HG02870 (cell line): ENCODE data around the gene ELOVL1.

Source experiments
- ATAC-seq: cut with Tn5 transposase; IDR thresholded peaks from one replicate; pipeline ENCODE4 v1.9.1; 2021; ENCODE audit warnings: mild to moderate bottlenecking, moderate library complexity; ENCODE audit not compliant: unreplicated experiment

ELOVL1 gene

DNA sequence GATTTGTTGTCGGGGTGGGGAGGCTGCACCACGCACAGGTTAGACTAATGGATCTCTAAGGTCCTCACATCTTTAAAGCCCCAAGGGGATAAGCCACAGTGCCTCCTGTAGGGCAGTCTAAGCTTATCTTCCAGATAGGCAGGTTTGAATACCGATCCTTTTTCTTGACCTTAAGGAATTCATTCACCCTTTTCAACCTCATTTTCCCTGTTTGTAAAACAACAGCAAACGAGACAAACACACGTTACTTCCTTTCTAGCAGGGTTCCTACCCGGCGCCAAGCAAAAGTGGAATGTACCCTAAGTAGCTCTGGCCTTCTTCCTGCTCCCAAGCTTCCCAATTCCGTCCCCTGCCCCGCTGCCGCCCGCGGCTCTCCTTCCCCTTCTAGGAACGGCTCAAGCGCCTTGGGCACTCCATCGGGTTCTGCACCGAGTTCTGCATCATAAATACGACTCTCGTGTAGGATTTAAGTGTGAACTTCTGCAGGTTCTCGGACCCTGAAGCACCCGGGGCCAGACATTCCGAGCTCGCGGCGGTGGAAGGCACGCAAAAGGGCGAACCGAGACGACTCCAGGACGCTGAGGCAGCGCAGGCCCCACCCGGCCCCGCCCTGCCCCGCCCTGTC, 9.6 kb downstream of the ELOVL1 start:
- no peak for ATAC-seq

DNA sequence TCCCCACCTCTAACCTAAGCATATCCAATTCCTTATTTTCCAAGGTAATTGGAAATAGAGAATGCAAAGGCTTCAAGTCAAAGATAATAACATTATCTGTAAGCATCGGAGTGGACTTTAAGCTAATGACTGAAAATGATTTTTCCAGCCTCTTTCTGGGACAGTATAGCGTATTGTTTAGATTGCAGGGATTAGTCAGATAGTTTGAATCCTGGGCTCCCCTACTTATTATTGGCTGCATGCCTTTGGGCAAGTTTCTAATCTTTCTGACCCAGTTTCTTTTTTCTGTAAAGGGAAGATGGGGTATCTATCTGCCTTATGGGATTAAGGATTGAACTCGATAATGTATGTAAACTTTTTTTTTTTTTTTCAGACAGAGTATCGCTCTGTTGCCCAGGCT, 10.6 kb downstream of the ELOVL1 start:
- no peak for ATAC-seq

DNA sequence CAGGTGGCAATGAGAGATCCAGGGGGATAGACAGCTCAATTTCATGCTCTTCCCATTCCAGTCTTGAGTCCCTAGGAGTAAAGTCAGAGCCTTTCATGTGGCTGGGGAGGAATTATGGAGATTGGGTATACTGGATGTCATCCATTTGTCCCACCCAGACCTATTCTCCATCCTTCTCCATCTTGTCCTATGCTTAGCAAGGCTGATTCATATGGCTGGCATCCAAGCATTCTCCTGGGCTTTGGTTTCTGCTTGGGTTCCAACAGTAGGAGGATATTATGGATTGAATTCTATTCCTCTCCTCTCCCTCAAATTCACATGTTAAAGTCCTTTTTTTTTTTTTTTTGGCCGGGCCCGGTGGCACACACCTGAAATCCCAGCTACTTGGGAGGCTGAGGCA, 12.9 kb downstream of the ELOVL1 start:
- ATAC-seq, result no peak

DNA sequence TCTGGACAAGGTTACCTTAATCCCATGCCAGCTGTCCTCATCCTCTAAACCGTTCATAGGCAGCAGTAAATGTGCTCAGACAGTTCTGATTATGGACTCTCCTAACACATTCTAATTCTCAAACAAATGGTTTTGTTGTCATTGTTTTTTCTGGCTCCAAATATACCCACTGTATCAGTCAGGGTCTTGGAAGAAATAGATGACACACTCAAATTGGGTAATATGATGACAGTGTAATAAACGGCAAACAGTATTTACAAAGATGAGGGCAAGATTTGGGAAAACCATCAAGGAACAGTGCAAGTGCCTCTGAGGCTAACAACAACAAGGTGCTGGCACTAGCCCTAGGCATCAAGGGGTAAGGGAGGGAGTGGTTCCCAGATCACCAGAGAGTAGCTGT, 13.3 kb downstream of the ELOVL1 start:
- no peak for ATAC-seq

DNA sequence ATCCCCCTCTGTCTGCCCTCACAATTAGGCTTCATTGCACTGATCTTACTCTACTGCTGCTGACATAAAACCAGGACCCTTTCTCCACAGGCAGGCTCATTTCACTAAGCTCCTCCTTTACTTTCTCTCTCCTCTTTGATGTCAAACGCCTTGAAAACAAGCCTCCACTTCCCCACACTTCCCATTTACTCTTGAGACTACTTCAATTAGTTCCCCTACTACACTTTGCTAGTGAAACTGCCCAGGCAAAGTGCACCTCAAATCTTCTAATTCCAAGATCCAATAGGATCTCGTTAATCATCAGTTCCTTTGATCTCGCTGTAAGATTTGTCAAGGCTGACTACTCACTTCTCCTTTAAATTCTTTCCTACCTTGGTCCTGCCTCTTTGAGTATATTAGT, 14.9 kb downstream of the ELOVL1 start:
- ATAC-seq, result no peak

DNA sequence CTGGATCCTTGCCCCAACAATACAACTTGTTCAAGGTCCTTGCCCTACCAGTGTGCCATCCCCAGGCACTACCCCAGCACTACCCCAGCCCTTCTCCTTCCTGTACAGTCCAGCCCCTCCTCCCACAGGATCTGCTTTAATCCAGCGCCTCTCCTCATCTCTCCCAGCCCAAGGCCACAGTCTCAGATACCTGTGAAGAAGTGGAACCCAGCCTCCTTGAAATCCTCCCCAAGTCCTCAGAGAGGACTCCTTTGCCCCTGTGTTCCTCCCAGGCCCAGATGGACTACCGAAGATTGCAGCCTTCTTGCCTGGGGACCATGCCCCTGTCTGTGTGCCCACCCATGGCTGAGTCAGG, 15.5 kb downstream of the ELOVL1 start:
- ATAC-seq, result no peak

DNA sequence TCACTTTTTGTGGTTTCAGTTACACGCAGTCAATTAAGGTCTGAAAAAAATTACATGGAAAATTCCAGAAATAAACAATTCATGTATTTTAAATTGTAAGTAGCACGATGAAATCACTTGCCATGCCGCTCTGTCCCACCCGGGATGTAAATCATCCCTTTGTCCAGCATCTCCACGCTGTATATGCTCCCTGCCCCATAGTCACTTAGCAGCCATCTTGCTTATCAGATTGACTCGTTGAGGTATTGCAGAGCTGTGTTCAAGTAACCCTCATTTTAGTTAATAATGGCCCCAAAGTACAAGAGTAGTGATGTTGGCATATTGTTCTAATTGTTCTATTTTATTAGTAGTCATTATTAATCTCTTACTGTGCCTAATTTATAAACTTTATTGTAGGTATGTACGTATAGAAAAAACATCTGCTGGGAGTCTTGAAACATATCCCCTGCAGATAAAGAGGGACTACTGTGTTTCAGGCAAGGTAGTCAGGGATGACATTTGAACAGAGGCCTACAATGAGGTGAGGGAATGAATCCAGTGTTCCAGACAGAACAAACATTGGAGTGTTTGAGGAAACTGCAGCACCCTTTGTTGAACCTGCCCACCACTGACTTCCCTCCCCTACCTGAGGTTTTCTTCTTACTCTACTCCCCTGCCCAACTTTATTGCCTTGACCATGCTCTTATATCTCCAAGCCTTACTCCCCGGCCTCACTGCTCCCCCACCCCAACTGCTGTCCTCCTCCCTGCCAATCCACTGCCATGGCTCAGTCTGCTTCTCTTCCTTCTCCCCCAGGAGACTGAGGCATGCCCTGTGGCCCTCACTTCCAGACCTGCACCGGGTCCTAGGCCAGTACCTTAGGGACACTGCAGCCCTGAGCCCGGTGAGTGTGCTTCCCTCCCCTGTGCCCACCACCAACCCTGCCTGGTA, 16.1 kb downstream of the ELOVL1 start:
- ATAC-seq, result no peak

DNA sequence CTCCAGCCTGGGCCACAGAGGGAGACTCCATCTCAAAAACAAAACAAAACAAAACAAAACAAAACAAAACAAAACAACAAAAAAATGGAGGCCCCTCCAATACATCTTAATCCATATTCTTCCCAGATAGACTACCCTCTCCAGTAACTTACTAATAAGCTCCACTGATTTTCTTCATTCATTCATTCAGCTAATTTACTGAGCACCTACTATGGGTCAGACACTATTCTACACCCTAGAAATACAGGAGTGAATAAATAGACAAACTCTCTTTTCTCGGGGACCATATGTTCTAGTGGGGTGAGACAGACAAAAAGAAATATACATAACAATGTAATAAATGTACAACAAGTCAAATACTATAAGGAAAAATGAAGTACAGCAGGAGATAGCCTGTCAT, 16.8 kb downstream of the ELOVL1 start:
- ATAC-seq, result no peak

DNA sequence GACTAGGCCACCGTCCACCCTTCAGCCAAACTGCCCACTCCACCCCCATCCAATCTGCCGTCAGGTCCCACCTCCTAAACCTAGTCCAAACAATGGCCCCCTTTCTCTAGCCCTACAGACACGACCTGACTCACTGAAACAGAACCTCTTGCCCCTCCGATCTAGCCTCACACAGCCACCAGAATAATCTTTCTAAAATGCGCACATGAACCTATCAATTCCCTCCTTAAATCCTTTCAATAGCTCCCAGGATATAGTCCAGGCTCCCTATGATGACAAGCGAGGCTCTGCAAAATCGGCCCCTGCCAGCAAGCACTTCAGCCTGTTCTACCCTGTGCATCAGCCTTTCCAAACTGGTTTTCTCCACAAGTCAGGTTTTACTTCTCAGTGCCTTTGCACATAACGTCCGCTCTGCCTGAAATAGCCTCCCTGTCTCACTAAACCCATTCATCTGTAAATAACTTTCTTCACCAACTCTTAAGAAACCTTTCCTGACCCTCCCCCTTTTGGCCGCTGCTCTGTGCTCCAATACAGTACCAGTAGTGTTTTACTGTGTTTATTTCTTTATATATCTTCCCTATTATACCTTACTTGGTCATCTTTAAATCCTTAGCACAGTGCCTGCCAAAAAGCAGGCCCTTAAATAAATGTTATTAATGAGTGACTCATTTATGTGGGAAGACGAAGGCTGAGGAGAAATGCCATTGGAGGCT, 18.1 kb downstream of the ELOVL1 start:
- no peak for ATAC-seq

DNA sequence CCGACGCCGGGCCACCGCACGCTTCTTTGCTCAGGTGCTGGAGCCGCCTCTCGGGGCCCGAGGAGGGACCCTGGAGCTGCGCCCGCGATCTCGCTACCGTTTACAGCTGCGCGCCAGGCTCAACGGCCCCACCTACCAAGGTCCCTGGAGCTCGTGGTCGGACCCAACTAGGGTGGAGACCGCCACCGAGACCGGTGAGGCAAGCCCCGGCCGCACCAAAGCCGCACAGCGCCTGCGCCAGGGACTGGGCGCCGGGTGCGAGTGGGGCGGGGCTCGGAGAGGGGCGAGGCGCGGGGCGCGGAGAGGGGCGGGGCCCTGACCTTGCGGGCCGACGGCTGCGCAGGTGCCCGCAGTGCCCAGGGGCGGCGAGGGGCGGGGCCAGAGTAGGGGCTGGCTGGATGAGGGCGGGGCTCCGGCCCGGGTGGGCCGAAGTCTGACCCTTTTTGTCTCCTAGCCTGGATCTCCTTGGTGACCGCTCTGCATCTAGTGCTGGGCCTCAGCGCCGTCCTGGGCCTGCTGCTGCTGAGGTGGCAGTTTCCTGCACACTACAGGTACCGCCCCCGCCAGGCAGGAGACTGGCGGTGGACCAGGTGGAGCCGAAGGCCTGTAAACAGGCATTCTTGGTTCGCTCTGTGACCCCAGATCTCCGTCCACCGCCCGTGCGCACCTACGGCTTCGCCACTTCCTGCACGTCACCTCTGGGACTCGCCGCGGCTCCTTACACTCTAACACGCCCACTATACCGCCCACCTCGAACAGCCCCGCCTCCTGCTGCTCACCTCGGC, 18.8 kb downstream of the ELOVL1 start:
- ATAC-seq, result no peak

DNA sequence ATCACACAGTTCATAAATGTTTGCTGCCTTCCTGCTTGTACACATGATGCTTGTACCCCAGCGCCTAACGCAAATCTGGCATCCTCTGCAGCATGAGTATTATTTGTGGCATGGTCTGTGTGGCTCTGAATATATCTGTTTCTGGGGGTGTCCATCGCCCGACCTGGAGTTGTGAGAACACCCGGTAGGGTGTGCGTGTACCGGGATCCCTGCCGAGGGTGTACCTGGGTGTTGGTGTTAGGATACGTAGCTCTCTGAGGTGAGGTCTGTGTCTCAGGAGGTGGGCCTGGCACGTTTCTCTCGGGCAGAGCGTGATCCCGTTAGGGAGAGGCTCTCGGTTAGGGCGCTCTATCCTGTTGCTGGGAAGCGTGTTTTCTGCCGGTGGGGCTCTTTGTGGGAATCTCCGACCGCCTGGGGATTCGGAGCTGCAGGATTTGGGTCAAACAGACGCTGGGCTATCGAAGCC, 19.4 kb downstream of the ELOVL1 start:
- no peak for ATAC-seq

DNA sequence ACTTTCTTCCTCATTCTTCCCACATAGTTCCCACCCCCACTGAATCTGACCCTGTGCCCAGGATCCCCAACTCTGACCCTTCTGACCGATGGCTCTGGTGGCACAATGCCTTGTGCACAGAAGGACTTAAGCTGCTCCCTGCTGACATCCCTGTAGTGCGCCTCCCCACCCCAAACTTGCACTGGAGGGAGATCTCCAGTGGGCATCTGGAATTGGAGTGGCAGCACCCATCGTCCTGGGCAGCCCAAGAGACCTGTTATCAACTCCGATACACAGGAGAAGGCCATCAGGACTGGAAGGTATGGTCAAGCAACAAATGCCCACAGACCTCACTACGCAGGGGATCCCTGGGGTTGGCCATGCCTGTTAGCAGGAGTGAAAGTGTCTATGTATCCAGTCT, 21.2 kb downstream of the ELOVL1 start:
- no peak for ATAC-seq

DNA sequence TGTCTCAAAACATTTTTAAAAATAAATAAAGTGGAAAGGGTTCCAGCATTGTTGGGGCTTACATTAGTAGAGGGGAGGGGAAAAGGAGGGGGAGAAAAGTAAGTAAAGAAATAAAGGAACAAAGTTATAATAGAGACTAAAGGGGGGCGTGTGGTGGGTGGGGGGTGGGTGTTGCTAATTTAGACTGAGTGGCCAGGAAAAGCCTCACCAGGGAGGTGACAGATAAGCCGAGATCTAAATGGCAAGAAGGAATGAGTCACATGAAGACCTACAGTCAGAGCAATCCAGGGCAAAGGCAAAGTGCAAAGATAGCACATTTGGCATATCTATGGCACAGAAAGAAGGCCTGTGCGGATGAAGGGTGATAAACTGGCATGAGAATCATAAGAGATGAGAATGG, 22.7 kb downstream of the ELOVL1 start:
- no peak for ATAC-seq

DNA sequence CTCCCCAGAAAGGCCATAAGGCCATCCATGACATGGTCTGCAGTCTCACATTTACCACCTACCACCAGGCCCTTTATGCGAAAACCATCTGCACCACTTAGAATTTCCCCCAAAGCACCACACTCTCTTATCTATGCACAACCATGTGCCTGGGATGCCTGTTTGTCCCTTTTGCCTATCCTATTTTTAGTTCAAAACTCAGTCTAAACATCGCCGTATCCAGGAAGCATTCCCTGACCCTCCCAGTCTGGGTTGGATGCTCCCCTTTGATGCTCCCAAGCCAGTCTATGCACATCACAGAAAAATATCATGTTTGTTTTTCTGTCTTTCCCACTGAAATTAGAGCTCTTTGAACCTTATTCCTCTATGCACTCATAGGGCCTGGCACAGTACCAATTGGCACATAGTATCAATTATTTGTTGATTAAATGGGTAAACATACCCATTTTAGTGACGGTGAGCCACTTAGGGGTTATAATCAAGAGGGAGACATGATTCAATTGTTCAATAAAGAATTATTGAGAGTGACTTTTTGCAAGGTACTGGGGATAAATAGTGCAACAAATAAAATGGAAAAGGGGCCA, 23.5 kb downstream of the ELOVL1 start:
- ATAC-seq, result no peak

DNA sequence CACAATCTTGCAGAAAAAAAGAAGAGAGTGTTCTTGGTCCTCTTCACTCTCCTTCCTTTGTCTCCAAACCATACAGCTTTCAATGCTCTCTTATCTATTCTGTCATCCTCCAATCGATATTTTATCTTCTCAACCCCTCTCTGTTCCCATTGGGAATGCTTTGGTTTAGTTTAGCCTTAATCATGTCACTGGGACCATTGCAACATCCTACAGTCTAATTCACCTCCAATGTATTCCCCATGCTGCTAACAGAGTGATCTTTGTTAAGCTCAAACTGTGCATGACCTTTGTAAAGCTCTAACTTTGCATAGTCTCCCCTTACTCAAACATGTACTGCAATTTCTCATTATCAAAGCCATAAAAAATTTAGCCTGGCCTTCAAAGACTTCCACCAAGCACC, 27.3 kb downstream of the ELOVL1 start:
- ATAC-seq, result no peak

DNA sequence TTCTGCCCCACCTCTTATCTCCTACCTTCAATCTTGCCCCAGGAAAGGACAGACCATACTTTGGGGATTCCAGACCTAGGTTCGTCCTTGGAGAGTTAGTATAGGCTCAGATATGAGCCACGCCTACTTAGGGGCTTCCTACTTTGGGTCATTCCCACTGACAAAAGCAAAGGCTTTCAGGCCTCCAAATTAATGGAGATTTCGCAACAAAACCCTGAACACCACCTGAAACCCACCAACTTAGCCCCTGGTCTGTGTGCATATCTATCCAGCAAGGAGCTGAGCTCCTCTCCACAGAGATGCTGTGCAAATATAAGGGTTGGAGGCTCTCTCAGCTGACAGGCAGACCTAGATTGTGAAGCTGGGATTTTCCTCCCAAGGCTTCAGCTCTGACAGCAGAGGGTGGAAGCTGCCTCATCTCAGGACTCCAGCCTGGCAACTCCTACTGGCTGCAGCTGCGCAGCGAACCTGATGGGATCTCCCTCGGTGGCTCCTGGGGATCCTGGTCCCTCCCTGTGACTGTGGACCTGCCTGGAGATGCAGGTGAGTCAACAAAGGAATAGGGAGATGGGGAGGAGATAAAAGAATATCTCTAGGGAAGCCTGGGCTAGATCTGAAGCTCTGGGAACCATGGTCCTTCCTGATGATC, 28.1 kb downstream of the ELOVL1 start:
- ATAC-seq, result no peak

DNA sequence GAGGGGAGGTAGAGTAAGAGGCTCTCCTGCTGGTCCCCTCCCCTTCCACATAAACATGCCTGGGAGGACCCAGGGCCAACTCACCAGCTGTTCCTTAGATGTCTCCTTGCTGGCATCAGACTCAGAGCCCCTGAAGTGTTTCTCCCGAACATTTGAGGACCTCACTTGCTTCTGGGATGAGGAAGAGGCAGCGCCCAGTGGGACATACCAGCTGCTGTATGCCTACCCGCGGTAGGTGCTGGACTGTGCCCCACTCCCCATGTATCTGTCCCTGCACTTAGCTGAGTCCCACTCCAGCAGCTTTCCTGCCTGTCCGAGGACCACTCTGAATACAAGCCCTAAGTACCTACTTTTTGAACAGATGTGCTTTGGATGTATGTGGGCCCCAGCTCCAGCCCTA, 29.8 kb downstream of the ELOVL1 start:
- no peak for ATAC-seq

DNA sequence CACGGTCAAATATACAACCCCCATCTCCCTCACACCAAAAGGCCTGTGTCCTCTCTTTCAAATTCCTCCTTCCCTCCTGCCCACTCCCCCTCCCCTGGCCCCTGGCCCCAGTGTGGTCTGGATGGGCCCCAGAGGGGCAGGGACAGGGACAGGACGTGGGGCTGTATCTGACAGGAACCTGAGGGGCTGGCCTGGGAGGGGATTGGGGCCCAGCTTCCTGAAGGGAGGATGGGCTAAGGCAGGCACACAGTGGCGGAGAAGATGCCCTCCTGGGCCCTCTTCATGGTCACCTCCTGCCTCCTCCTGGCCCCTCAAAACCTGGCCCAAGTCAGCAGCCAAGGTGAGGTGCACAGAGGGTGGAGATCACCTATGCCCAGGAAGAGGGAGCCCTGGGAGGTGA, 30.2 kb downstream of the ELOVL1 start, which contains the start of gene MPL:
MPL (plus strand) TSS at position 231 of the 400 bp plus-strand sequence; CDS start at position 262, 31 bp downstream.
- ATAC-seq, result no peak

DNA sequence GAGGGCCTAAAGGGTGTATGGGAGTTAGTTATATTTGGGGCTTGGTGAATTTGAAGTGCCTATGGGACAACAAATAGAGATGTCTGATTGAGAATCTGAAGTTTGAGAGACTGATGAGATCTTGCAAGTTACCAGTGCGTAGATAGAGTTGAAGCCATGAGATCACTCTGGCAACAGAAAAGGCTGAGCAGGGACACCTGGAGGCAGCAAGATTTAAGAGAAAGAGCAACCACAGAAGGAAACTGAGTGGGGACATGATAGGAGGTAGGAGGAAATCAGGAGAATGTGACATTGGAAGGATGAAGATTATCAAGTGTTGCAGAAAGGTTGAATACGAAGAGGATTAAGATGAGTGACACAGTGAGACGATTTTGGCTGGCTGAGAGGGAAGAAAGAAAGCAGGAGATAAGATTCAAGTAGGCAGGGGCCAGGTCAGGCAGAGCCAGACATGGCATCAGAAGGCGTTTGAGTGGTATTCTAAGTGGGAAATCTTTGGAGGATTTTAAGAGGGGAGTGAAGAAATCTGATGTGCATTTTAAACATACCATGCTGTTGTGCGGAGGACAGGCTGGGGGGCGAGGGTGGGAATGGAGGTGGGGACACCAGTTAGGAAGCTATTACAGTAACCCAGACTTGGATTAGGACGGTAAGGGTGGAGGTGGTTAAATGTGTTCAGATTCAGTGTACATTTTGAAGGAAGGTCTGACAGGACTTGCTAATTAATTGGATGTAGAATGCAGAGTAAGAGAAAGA, 33.2 kb downstream of the ELOVL1 start:
- no peak for ATAC-seq
